Mammary epithelial cell (primary cell): ENCODE data around the gene SSBP1.
"Not testable (repeated sequence)": the region's sequence is repeated elsewhere in the genome, so short reads cannot be mapped to it uniquely, and the experiment has no call there.

Source experiments
- EZH2 ChIP-seq: IDR thresholded peaks from 2 replicates; pipeline ENCODE4 v1.6.1; 2012; ENCODE audit warnings: low read length, inconsistent platforms, borderline replicate concordance
- TF ChIP-seq, protein P1 (sequence below), 2 donors: IDR thresholded peaks in 1 of 2; conservative IDR thresholded peaks in 1 of 2; 2 replicates each; pipeline ENCODE4 v1.5.1; 2011 to 2012; ENCODE audit warnings: inconsistent platforms in 2 of 2, low read length in 2 of 2, mild to moderate bottlenecking in 2 of 2, control low read depth in 1 of 2, low read depth in 1 of 2; ENCODE audit not compliant: insufficient read depth in 1 of 2; ENCODE audit errors: extremely low read depth in 1 of 2

DNA sequence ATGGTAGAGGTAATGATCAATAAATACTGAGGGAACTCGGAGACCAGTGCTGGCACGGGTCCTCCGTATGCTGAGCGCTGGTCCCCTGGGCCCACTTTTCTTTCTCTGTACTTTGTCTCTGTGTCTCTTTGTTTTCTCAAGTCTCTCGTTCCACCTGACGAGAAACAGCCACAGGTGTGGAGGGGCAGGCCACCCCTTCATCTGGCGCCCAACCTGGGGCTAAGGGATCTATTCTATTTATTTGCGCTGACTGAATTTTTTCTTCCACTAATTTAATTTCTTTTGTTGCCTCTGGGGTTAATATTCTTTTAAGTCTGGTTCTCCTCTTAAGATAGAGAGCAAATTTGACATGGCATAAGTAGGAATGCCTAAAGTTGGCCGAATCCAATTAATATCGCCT lies 13.7 kb downstream of the SSBP1 start:
- TF ChIP-seq EZH2: not testable (repeated sequence)
- TF ChIP-seq, protein P1, sequence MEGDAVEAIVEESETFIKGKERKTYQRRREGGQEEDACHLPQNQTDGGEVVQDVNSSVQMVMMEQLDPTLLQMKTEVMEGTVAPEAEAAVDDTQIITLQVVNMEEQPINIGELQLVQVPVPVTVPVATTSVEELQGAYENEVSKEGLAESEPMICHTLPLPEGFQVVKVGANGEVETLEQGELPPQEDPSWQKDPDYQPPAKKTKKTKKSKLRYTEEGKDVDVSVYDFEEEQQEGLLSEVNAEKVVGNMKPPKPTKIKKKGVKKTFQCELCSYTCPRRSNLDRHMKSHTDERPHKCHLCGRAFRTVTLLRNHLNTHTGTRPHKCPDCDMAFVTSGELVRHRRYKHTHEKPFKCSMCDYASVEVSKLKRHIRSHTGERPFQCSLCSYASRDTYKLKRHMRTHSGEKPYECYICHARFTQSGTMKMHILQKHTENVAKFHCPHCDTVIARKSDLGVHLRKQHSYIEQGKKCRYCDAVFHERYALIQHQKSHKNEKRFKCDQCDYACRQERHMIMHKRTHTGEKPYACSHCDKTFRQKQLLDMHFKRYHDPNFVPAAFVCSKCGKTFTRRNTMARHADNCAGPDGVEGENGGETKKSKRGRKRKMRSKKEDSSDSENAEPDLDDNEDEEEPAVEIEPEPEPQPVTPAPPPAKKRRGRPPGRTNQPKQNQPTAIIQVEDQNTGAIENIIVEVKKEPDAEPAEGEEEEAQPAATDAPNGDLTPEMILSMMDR (conservative IDR thresholded peaks at IDR 0.05 in 1 of 2, IDR thresholded peaks at IDR 0.05 in 1 of 2; ENCODE audit: extremely low read depth in 1 of 2, insufficient read depth in 1 of 2, low read depth in 1 of 2, low read length in 2 of 2): not testable (repeated sequence)
